COR-L47 (cell line): Measurements from ENCODE around the gene SLC8A1.
"Not testable (repeated sequence)": the region's sequence is repeated elsewhere in the genome, so short reads cannot be mapped to it uniquely, and the experiment has no call there.

Source experiments
- DNase-seq: peaks from one replicate; lab custom pipeline; 2025; lab: John Stamatoyannopoulos, UW

The SLC8A1 gene

DNA sequence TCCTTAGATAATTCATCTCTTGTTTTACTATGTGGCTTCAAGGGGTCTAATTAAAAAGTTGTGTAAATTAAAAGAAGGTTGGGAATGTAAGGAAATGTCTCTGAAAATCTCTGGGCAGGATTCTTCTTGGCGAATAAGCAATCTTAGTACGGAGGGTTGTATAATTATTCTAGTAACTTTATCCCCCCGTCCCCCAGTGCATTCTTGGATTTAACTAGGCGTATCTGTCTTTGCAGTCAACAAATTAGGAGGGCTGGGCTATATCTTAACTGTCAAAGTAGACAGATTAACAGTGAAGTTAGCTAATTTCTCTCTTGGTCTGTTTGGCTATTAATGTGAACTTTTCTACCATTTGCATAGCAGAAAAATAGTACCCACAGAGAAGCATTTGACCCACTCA lies 343.0 kb downstream of the SLC8A1 start:
- DNase-seq, result no peak

DNA sequence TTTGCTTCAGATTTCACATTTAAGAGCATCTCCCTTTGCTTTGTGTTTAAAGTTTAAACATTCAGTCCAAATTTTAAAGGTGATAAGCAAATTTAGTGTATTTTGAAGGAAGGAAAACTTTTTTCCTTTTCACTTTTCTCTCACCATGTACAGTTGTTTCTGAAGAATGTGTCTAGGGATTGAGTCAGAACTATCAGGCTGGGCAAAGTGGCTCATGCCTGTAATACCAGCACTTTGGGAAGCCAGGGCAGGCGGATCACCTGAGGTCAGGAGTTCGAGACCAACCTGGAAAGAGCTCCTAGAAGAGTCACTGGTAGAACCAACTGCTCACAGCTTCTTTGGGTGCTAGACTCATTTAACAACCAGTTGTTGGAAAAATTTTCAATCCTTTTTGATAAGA lies 345.8 kb downstream of the SLC8A1 start:
- DNase-seq, result no peak

DNA sequence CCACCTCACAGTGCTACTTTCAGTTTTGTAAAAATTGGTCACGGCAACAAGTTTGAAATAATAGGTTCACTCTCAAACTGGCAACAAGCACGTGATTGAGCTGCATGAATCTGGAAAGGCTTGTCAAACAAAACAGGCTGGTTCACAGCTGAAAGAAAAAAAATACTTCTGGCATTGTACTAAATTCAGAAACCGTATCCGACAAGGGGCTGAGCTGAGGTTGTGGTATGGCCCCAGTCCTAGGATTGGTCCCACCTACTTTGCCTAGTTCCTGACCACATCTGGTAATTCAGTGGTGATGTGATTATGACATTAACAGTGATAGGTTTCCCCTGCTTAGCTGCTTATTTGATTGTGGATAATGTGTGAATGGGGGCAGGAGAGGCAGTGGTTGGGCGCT lies 346.3 kb downstream of the SLC8A1 start:
- no peak for DNase-seq

DNA sequence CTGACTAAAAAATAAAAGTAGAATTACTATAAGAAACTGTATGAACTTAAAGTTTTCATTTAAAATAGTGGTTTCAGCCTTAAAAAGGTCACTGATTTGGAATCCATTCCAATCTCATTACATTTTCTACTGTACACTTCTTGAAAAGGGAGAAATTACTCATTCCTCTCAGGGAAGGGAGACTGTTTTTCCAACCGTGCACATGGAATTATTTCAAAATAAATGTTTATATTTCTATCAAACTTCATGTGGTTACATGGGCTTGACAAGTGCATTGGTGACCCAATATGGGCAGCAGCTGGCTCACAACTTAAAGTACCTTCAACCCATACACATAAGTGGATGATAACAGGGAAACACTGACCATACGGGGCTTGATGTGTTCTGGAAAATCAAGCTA lies 348.3 kb downstream of the SLC8A1 start:
- DNase-seq, result no peak

DNA sequence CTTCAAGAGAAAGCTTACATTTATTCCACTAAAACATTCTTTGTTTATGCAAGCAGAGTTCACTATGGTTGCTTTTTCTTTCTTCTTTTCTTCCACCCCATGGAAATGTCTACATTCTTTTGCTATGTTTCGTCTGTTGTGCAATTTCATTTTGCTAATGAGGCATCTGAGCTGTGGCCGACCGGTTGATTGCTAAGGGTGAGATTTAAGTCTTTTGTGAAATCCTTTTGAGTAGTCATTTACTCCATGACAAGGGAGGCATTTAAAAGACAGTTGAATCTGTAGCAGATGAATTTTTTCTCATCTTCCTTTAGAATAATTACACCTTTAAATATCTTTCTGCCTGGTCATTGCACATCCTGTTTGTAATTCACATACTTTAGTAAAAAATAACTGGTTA lies 348.7 kb downstream of the SLC8A1 start:
- DNase-seq, result no peak

DNA sequence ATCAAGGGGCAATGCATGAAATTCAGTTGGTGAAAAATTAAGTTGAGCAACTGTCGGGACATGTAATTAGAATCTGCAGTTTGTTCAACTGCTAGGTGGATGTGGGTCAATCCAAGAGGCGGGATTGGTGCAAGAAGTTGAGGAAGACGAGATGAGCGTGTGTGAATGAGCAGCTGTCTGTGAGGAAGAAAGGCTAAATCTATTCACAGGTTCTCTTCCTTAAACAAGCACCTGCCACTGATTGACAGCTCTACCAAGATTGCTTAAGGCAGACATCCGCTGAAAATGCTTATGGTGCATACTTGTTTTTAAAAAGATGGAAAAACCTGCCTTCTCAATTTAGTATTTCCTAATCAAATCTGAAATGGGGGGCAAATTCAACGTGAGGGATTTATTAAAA lies 349.4 kb downstream of the SLC8A1 start:
- DNase-seq, result no peak

DNA sequence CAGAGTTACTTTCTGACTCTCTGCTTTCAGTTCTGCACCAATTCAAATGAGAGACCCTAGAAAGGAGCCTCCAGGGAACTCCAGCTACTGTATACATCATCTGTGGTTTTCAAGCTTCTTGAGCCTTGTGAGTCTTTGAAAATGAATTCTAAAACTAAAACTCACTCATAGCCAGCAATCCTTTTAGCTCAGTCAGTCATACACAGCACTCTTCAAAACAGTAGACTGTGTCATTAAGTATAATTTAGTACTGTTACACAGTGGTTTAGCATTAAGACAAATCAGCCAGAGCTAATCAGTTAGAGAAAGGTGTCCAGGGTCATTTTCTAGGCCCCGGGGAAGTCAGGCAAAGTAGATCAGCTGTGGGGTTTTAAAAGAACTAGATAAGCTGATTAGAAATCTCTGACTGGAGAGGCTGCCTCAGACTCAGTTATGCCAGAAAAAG lies 350.7 kb downstream of the SLC8A1 start:
- no peak for DNase-seq

DNA sequence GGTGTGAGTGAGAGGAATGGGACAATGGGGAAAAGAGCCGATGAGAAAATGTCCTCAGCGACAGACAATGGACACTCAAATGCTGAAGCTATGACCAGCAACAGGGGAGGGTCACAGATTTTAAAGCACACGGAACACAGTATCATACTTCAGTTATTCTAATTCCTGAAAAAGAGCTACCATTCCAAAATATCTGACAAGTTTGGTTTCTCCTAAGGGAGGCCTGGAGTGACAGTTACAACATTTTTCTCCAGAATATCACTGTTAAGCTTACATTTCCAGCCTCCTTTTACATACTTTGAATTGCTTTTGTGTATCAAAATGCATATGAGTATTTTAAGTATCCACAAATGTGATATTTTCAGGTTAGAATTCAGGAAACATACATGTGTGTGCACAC lies 351.2 kb downstream of the SLC8A1 start:
- DNase-seq, result no peak

DNA sequence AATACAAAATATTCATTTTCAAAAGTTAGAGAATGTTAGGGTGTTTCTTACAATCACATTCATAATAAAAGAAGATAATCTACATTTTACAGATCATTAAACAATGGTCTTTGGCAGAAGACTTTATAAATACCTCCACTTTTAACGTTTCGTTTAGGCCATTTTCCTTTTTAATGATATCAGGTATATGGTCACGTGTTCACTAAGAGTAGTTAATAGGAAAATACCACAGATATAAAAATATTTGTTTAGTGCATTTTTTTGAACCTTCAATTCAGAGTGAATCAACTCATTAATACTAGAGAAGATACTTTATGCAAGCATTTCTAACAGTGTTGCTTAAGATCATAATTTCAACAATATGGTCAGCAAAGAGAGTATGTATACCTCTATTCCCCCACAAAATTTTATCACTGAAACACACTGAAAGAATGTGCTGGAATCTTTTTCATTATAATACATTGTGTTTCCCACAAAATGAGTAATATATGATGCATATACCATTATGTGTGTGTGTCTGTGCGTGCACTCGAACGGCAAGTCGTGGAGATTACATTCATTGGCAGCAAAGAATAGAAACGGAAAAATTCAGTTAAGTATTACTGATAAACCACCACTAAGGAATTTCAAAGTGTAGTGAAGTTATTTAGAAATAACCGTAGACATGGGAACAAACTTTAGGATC lies 353.0 kb downstream of the SLC8A1 start:
- DNase-seq, result no peak

DNA sequence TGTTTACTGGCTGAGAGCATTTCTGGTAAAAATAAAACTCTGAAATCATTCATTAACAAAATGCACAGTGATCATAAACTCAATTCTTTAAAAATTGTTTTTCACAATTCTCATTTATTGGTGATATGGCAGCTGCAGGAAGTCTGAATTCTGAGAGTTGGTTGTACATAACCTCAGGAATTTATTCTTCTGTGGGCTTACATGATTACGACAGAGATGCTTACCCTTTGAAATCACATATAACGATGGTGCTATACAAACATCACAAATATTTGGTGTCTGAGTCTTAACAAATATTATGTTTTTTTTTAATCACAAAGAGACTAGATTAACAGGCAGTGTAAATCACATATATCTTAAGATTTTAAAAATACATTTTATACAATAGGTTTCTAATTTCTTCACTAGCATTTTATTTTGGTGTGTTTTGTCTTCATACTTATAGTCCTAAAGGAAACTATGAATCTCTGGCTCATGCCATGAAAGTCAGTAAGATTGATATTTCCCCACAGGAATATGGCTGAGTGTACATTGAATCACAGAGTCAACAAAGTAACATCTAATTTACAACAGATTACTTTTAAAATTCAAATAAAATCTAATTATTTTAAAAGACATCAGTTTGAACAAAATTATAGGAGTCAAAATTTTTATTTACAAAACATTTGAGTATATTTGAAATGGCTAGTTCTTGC lies 354.1 kb downstream of the SLC8A1 start:
- DNase-seq, result no peak

DNA sequence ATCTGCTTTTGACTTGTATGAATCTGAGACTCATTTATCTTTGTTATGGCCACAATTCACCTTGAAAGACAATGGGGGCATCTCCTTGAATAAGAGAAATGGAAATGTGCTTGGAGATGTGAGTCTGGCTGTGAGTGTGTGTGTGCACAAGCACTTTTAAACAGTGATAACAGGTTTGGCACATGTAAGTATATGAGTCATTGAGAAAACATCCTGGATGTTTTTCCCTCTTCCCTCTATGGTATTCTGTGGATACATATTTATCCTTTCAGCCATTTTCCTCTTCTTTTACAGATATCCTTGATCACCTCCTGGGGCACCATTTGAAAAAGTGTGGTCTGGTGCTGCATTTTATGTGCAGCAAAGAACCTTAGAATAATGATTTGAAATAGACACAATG lies 355.5 kb downstream of the SLC8A1 start:
- DNase-seq, result no peak

DNA sequence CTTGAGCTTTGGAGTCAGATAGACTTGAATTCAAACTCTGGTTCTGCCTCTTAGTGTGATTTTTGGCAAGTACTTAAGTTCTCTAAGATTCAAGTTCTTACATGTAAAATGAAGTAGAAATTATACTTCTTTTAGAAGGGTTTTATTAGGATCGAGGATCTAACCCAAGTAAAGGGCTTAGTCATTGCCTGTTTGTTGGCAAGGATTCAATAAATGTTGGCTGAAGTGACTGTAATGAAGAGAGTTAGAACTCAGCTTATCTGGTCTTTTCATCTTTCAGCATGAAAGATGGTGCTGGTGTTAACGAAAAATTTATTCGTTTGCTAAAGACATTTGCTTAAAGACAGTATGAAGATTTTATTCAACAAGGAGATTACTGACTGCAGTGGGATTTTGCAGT lies 356.9 kb downstream of the SLC8A1 start:
- no peak for DNase-seq

DNA sequence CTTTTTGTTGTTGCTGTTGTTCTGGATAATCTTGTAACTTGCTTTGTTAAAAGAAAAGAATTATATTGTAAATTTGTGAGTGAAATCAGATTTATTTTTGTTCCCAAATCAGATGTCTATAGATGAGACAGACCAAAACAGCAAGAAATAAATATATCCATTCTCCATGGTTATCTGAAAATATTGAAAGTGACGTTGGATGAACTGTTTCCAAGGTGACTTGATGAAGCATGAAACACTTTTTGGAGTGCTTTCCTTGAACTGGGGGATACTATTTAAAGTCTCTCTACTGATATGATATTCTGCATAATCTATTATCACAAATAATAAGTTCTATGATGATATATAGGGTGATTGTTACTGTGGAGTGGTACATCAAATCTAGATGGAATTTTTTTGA lies 357.4 kb downstream of the SLC8A1 start:
- no peak for DNase-seq

DNA sequence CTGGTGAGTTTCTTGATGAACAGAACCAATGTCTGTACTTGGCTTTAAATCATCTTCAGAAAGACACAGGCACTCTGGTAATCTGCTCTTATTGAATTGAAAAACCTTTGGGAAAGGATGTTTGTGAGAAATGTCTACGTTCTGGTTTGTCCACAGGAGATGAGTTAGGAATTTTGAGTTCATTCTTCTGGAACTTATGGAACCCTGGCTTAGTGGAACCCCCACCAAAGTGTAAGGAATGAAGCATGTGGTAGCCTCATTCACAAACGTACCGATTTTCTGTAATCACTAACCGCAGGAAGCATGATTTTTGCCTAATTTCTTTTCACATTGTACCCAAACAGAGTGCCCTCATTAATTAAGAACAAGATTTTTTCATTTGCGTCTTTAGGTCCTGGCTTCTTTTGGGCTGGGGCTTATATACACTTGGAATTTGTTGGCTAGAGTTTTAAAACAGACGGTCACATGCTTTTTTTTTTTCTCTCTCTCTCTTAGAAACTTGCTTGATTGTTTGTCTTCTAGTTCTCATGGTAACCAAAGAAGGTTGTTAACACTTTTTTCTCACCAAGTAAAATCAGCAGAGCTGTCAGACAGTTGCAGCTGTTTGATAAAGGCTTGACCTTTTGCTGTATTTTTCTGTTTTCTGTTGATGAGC lies 358.7 kb downstream of the SLC8A1 start:
- no peak for DNase-seq

DNA sequence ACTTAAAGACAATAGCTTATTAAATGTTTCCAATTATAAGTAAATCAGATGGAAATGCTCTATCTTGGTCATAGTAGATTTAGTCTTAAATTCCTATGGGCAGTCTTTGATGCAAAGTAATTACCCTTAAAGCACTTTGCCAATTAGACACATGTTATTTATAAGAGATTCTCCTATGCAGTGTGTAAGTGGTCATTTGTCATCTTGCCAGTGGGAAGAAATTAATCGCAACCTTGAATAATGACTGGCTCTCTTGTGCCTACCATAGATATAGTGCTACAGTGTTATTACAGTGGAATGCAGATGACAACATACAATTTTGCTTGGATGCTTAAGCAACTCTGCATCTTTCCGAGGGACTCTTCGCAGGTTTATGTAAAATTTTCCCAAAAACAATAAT lies 361.8 kb downstream of the SLC8A1 start:
- no peak for DNase-seq

DNA sequence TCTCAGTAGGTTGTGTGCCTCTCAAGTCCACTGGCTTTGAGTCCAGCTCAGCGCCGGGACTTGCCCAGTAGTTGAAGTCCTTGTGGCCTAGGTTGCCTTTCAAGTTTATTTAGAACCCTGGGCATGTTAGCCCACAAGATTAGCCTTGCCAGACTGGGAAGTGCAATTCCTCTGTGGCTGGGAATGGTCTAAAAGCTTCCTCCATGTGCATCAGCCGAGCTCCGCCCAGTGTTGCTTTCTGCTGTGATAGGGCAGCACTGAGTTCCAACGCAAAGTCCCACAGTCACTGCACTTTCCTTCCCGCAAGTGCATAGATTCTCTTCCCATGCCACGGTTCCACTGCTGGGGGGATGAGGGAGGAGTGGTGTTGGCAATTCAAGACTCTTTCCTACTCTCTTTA lies 364.0 kb downstream of the SLC8A1 start:
- no peak for DNase-seq

DNA sequence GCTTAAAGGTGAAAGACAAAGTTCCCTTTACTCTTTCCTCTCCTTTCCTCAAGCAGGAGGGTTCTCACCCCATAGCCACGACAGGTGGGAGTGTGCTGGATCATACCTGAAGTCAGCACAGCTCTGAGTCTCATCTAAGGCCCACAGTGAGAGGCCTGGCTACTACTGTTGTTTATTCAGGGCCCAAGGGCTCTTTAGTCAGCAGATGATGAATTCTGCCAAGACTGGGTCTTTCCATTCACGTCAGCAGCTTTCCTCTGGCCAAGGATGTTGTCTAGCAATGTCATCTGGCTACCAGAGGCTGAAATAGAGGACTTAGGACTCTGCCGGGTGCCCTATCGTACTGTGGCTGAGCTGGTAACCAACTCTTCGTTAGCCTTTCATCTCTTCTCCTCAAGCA lies 364.5 kb downstream of the SLC8A1 start:
- DNase-seq, result no peak

DNA sequence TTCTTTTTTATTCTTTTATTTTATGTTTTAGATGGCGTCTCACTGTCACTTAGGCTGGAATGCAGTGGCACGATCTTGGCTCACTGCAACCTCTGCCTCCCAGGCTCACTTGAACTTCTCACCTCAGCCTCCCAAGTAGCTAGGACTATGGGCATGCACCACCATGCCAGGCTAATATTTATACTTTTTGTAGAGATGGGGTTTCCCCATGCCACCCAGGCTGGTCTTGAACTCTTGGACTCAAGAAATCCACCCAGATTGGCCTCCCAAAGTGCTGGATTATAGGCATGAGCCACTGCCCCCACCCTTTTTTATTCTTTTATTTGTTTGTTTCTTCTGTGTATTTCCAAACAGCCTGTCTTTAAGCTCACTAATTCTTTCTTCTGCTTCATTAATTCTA lies 366.1 kb downstream of the SLC8A1 start:
- no peak for DNase-seq

DNA sequence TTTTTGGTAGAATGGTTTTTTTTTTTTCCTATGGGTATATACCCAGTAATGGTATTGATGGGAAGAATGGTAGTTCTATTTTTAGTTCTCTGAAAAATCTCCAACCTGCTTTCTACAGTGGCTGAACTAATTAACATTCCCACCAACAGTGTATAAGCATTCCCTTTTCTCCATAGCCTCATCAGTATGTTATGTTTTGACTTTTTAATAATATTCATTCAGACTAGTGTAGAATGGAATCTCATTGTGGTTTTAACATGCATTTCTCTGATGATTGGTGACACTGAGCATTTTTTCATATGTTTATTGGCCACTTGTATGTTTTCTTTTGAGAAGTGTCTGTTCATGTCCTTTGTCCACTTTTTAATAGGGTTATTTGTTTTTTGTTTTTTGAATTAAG lies 378.6 kb downstream of the SLC8A1 start:
- not testable (repeated sequence) for DNase-seq

DNA sequence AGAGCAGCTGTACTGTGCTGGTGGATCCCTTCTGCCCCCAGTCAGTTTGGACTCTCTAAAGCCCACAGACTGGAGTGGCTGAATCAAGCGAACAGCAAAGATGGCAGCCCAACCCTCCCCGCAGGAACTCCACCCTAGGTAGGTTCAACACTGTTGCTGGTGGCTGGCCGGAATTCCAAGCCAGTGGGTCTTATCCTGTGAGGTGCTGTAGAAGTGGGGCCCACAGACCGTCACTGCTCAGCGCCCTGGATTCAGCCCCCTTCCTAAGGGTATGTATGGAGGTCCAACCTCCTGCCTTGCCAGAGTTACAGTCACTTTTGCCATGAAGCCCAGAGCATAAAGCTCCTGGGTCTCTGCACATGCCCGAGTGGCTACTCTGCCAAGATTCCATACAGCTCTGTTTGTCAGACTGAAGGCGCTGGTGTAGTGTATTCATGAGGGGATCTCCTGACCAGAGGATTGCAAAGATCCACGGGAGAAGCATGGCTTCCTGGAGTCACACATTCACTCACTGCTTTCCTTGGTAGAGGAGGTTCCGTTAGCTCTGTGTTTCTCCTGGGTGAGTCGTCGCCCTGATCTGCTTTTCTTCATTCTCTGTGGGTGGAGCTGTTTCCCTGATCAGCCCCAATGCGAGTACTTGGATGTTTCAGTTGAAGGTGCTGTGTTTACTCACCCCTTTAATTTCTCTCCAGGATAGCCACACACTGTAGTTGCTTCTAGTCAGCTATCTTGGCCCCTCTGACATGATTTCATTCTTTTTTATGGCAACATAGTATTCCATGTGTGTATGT lies 379.3 kb downstream of the SLC8A1 start:
- DNase-seq, result no peak

DNA sequence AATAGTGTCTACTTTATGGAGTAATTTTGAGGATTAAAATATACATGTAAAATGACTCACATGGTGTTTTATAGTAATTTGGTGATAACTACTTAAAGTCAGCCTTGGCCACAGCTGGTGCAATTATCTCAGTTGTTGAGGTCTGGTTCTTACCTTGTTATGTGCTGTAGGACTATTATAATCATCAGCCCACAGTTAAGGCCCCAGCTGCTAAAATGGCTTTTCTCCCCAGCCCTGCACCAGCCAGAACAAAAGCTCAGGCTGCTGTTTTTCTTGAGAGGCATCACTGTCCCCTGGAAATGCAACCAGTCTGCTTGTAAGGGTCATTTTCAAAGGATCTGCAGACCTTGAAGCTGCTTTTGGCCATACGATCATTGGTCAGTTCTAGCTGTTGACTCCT lies 389.5 kb downstream of the SLC8A1 start:
- peak; percentile 38 for DNase-seq

DNA sequence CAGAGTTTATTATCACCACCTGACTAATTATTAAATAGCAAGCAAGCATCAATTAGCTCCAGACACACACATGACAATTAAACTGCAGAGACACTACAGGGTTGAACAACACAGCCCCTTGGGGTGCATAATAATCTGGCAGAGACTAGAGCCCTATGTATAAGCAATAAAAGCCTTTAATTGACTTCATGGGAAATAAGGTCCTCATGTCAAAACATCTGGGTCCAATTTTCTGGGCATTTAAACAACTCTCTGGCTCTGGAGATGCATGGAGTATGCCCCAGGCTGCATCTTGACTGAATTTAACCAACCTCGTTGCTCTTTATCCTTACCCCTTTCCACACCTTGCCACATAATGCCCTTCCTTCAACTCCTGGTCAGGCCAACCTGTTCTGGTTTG lies 402.1 kb downstream of the SLC8A1 start:
- DNase-seq, result peak; percentile 33

DNA sequence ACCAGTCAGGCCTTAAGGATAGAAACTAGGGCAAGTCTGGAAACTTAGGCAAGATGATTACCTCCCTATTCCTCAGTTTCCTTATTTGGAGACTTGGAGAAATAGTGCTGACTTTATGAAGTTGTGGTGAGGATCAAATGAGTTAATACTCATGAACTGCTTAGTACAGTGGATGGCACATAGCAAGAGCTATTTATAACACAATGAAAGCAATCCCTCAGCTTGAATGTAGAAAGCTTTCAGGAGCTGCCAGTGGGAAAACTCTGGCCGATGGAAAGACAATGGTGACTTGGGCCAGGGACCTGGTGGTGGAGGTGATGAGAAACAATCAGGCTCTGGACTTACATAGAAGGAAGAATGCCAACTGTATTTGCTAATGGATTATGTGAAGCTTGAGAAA lies 403.4 kb downstream of the SLC8A1 start:
- no peak for DNase-seq
